Tibial artery (tissue), 4 donors: ENCODE measurements around the gene IGSF11.

Experiments used
- DNase-seq, 2 donors: peaks; one replicate each; pipeline ENCODE4 v3.0.0-alpha.2; 2019
- H3K27ac ChIP-seq, 2 donors: fragments of 200-600 bp; sonication (generic) in 1 of 2; 1 replicate in 1 of 2; 2 replicates in 1 of 2; pipeline ENCODE4 v1.5.1; 2018 to 2019; ENCODE audit warnings: mild to moderate bottlenecking in 1 of 2
- H3K27me3 ChIP-seq, 2 donors: fragments of 200-600 bp; sonication (generic) in 1 of 2; one replicate each; pipeline versions ENCODE4 v1.5.1 to v1.6.0; 2016 to 2019
- H3K36me3 ChIP-seq, 3 donors: fragments of 200-600 bp; sonication (generic) in 2 of 3; one replicate each; pipeline ENCODE4 v1.5.1; 2016 to 2019; ENCODE audit warnings: mild to moderate bottlenecking in 2 of 3
- H3K4me1 ChIP-seq, 4 donors: fragments of 200-600 bp; sonication (generic) in 2 of 4; 1 replicate in 3 of 4; 2 replicates in 1 of 4; pipeline ENCODE4 v1.5.1; 2016 to 2019
- H3K4me3 ChIP-seq, 2 donors: fragments of 200-600 bp; sonication (generic) in 1 of 2; 1 replicate in 1 of 2; 2 replicates in 1 of 2; pipeline ENCODE4 v1.5.1; 2018 to 2019; ENCODE audit warnings: mild to moderate bottlenecking in 2 of 2
- H3K9me3 ChIP-seq, 3 donors: fragments of 200-600 bp; sonication (generic) in 1 of 3; one replicate each; pipeline ENCODE4 v1.5.1; 2016 to 2019
- CTCF ChIP-seq, 2 experiments: fragments of 200-600 bp in 1 of 2; fragments of 450-650 bp in 1 of 2; IDR thresholded peaks; one replicate each; pipeline ENCODE4 v1.5.1; 2017 to 2019; ENCODE audit warnings: antibody characterized with exemption in 2 of 2, mild to moderate bottlenecking in 1 of 2, moderate library complexity in 1 of 2
- intact Hi-C: fragments of 100-400 bp; cut with DNase I; formaldehyde crosslinking; loops from one replicate; pipeline ENCODE4 v1.15.0; 2023; ENCODE audit warnings: low total_unique reads

Gene IGSF11

GRCh38 chr3:118890206-118890605, 144.4 kb downstream of the IGSF11 start:
- no peak overlapping the region for H3K4me3 ChIP-seq
- no peak for DNase-seq
- no peaks in the 10 kb centered on the region for H3K36me3 ChIP-seq
- H3K9me3 ChIP-seq, result no peaks in the 10 kb centered on the region
- no peaks in the 10 kb centered on the region for H3K4me1 ChIP-seq
- peaks cover 0 to 9% of the 10 kb centered on the region in 2 donors for H3K27me3 ChIP-seq
- intact Hi-C loops, result no loop called here
- no peak overlapping the region for H3K27ac ChIP-seq
- no peak for TF ChIP-seq CTCF (IDR thresholded peaks at IDR 0.05)

GRCh38 chr3:118889691-118890090, 145.0 kb downstream of the IGSF11 start:
- Histone ChIP-seq H3K9me3 (no peaks in the 10 kb centered on the region), H3K27me3 (peaks cover 0 to 9% of the 10 kb centered on the region in 2 donors), H3K4me1 (no peaks in the 10 kb centered on the region), H3K4me3 (no peak overlapping the region), H3K27ac (no peak overlapping the region), H3K36me3 (no peaks in the 10 kb centered on the region)
- no peak for DNase-seq
- intact Hi-C loops, result loop anchor here (10.0 kb wide), 1 partner anchor 205 kb away; no protein-coding TSS in a partner anchor
- no peak for TF ChIP-seq CTCF (IDR thresholded peaks at IDR 0.05)

GRCh38 chr3:118886708-118887107, 147.9 kb downstream of the IGSF11 start:
- Histone ChIP-seq H3K4me3 (no peak overlapping the region), H3K4me1 (no peaks in the 10 kb centered on the region), H3K27ac (no peak overlapping the region), H3K27me3 (peaks cover 0 to 9% of the 10 kb centered on the region in 2 donors), H3K36me3 (no peaks in the 10 kb centered on the region), H3K9me3 (no peaks in the 10 kb centered on the region)
- DNase-seq, result no peak
- no peak for TF ChIP-seq CTCF (IDR thresholded peaks at IDR 0.05)
- intact Hi-C loops, result loop anchor here (10.0 kb wide), 1 partner anchor 208 kb away; no protein-coding TSS in a partner anchor

- peak; percentile 62 to 73 for TF ChIP-seq CTCF (IDR thresholded peaks at IDR 0.05)
- Histone ChIP-seq H3K4me3 (no peak overlapping the region), H3K36me3 (no peaks in the 10 kb centered on the region), H3K27me3 (peaks cover 0 to 18% of the 10 kb centered on the region in 2 donors), H3K4me1 (no peaks in the 10 kb centered on the region), H3K27ac (no peak overlapping the region), H3K9me3 (no peaks in the 10 kb centered on the region)
- intact Hi-C loops, result loop anchor here (10.0 kb wide), 1 partner anchor 210 kb away; no protein-coding TSS in a partner anchor
- DNase-seq, result peak; percentile 68 to 70
Measured at GRCh38 chr3:118884748-118885206, 149.9 kb downstream of the IGSF11 start.

GRCh38 chr3:118882353-118882947, 152.2 kb downstream of the IGSF11 start:
- intact Hi-C loops, result loop anchor here (10.0 kb wide), 1 partner anchor 212 kb away; no protein-coding TSS in a partner anchor
- Histone ChIP-seq H3K4me1 (no peaks in the 10 kb centered on the region), H3K4me3 (no peak overlapping the region), H3K27ac (no peak overlapping the region), H3K36me3 (no peaks in the 10 kb centered on the region), H3K9me3 (no peaks in the 10 kb centered on the region), H3K27me3 (peaks cover 0 to 10% of the 10 kb centered on the region in 2 donors)
- TF ChIP-seq CTCF (IDR thresholded peaks at IDR 0.05), result peak; percentile 65 to 67
- DNase-seq, result peak; percentile 73
